HAP-1 (cell line): ENCODE data around the gene NLE1.
"Not testable (repeated sequence)": the region's sequence is repeated elsewhere in the genome, so short reads cannot be mapped to it uniquely, and the experiment has no call there.

ENCODE experiments used
- DNase-seq, 2 experiments: peaks; one replicate each; pipeline ENCODE4 v3.0.0-alpha.2; 2016 to 2020; ENCODE audit warnings: low spot score in 2 of 2
- H3K27me3 ChIP-seq: fragments of 250-450 bp; sonication (Bioruptor Pico); 2 replicates; pipeline ENCODE4 v1.5.1; 2020; ENCODE audit warnings: low read depth, mild to moderate bottlenecking, moderate library complexity
- H3K36me3 ChIP-seq: fragments of 250-450 bp; sonication (Bioruptor Pico); replicated peaks from 2 replicates; pipeline ENCODE4 v1.5.1; 2020; ENCODE audit warnings: mild to moderate bottlenecking
- H3K4me1 ChIP-seq: fragments of 250-450 bp; sonication (Bioruptor Pico); 2 replicates; pipeline ENCODE4 v1.5.1; 2020; ENCODE audit warnings: mild to moderate bottlenecking
- H3K4me3 ChIP-seq: fragments of 250-450 bp; sonication (Bioruptor Pico); 2 replicates; pipeline ENCODE4 v1.5.1; 2020; ENCODE audit warnings: mild to moderate bottlenecking, moderate library complexity
- H3K9me3 ChIP-seq: fragments of 250-450 bp; sonication (Bioruptor Pico); 2 replicates; pipeline ENCODE4 v1.5.1; 2020; ENCODE audit warnings: mild to moderate bottlenecking, moderate library complexity
- in situ Hi-C: fragments of 300-500 bp; cut with MboI; formaldehyde crosslinking; loops from 3 replicates; pipeline ENCODE4 v1.14.3; 2020; ENCODE audit warnings: low sequenced_read_pairs, inconsistent platforms, mixed read lengths

Gene NLE1

GRCh38 chr17:35141681-35142466 is at the start of gene NLE1:
Gene NLE1 (minus strand): TSS chr17:35142303. CDS start chr17:35142275, 28 bp downstream.
- Histone ChIP-seq H3K9me3 (no peaks in the 10 kb centered on the region), H3K4me1 (no peaks in the 10 kb centered on the region), H3K36me3 (peaks cover 40% of the 10 kb centered on the region), H3K27me3 (no peaks in the 10 kb centered on the region), H3K4me3 (peak within 1 kb of the TSS; percentile 96)
- in situ Hi-C loops, result loop anchor here (5.0 kb wide), 1 partner anchor 100 kb away; the partner anchor contains the start of gene SLFN5
- DNase-seq, result peak; percentile 61 to 90

DNA sequence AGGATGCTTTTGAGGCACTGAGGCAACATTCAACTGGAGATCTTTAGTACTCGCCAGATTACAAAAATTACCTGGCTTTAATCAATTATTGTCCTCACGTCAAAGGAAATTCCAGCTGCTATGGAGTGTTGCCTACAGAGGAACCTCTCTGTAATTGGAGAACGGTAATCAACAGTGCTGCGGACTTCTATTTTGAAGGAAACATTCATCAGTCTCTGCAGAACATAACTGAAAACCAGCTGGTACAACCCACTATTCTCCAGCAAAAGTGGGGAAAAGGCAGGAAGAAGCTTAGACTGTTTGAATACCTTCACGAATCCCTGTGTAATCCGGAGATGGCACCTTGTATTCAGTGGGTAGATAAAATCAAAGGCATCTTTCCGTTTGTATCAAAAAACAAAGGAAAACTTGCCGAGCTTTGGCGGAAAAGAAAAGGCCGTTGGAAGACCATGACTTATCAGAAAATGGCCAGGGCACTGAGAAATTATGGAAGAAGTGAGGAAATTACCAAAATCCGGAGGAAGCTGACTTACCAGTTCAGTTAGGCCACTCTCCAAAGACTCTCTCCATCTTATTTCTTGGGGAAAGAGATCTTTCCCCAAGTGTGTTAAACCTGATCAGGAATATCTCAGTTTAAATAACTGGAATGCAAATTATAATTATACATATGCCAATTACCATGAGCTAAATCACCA is 49.0 kb upstream of the NLE1 start:
- no peak for DNase-seq
- Histone ChIP-seq H3K4me3 (no peak overlapping the region), H3K27me3 (no peaks in the 10 kb centered on the region), H3K4me1 (no peaks in the 10 kb centered on the region), H3K9me3 (no peaks in the 10 kb centered on the region), H3K36me3 (no peaks in the 10 kb centered on the region)
- in situ Hi-C loops, result no loop called here

DNA sequence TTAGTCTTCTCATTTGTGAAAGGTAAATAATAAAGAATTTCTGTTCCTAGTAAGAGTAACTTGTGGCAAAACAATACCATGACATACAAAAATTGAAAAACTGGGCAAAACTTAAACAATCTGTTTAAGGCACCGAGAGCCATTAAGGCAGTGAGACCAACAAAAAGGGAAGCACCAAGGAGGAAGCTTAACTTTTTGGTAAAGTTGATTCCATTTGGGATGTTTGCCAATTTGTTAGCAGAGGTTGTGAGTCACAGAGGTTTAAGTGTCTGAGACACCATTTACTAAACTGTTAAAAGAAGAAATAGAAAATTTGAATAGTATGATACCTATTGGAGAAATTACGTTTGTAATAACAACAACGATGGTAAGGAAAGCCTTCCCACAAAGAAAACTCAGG is 47.2 kb upstream of the NLE1 start:
- H3K4me3 ChIP-seq, result no peak overlapping the region
- H3K36me3 ChIP-seq, result no peaks in the 10 kb centered on the region
- in situ Hi-C loops, result no loop called here
- H3K4me1 ChIP-seq, result no peaks in the 10 kb centered on the region
- no peak for DNase-seq
- H3K9me3 ChIP-seq, result no peaks in the 10 kb centered on the region
- H3K27me3 ChIP-seq, result no peaks in the 10 kb centered on the region

GRCh38 chr17:35188111-35188510 is 46.0 kb upstream of the NLE1 start:
- Histone ChIP-seq H3K27me3 (no peaks in the 10 kb centered on the region), H3K4me1 (no peaks in the 10 kb centered on the region), H3K36me3 (no peaks in the 10 kb centered on the region), H3K4me3 (no peak overlapping the region), H3K9me3 (no peaks in the 10 kb centered on the region)
- DNase-seq, result no peak
- in situ Hi-C loops, result no loop called here

DNA sequence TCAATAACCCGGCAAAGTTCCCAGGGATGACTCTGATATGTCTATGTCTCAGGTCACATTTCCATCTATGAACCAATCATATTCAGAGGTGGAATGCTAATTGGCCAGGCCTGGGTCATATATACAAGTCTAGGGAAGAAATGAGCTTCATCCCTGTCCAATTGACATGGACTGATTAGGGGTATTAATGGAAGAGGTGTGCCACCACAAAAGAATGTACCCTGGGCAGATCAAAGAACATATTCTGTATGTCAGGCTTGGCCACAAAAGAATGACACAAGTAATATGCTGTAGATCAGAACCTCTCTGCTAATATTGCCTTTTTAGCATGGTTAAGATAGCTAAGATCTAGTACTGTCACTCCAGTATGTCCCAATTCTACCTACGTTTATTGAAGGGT is 45.4 kb upstream of the NLE1 start:
- Histone ChIP-seq H3K36me3 (no peaks in the 10 kb centered on the region), H3K27me3 (no peaks in the 10 kb centered on the region), H3K9me3 (no peaks in the 10 kb centered on the region), H3K4me3 (no peak overlapping the region), H3K4me1 (no peaks in the 10 kb centered on the region)
- DNase-seq, result no peak
- in situ Hi-C loops, result no loop called here

DNA sequence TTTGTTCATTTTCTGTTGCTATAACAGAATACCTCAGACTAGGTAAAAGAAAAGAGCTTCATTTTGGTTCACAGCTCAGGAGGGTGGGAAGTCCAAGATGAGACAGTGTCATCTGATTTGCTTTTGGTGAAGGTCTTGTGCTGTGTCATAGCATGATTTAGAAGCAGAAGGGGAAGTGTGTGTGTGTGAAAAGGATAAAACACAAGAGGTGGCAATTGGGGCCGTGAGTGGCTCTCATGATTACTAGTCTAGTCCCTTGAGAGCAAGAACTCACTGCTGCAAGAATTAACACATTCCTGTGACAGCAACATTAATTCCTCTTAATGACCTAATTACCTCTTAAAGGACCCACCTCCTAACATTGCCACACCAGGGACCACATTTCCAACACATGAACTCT is 43.7 kb upstream of the NLE1 start:
- H3K36me3 ChIP-seq, result no peaks in the 10 kb centered on the region
- H3K27me3 ChIP-seq, result no peaks in the 10 kb centered on the region
- no peak overlapping the region for H3K4me3 ChIP-seq
- no peaks in the 10 kb centered on the region for H3K4me1 ChIP-seq
- no peak for DNase-seq
- in situ Hi-C loops, result no loop called here
- H3K9me3 ChIP-seq, result no peaks in the 10 kb centered on the region

DNA sequence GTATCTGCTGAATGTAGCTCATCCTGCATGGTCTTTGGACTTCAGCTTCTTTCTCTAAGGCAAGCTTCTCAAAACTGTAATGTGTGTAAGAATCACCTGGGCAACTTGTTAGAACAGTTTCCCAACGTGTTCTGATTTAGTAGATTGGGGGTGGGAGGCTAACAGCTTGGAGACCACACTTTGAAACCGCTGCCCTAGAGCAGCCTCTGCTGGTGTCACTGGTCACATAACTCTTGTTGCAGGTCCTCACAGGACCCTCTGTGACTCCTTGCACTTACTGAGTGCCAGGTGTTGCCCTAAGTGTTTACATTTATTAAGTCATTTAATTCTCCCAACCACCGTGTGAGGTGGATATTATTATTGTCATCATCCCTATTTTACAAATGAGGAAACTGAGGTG is 42.2 kb upstream of the NLE1 start:
- no peaks in the 10 kb centered on the region for H3K27me3 ChIP-seq
- in situ Hi-C loops, result no loop called here
- H3K4me3 ChIP-seq, result no peak overlapping the region
- no peak for DNase-seq
- H3K36me3 ChIP-seq, result no peaks in the 10 kb centered on the region
- H3K9me3 ChIP-seq, result no peaks in the 10 kb centered on the region
- H3K4me1 ChIP-seq, result no peaks in the 10 kb centered on the region

- H3K27me3 ChIP-seq, result no peaks in the 10 kb centered on the region
- in situ Hi-C loops, result no loop called here
These were observed 41.2 kb upstream of the NLE1 start for GRCh38 chr17:35183332-35183731.

DNA sequence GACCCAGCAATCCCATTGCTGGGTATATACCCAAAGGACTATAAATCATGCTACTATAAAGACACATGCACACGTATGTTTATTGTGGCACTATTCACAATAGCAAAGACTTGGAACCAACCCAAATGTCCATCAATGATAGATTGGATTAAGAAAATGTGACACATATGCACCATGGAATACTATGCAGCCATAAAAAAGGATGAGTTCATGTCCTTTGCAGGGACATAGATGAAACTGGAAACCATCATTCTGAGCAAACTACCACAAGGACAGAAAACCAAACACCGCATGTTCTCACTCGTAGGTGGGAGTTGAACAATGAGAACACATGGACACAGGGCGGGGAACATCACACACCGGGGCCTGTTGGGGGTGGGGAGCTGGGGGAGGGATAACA is 37.3 kb upstream of the NLE1 start:
- H3K9me3 ChIP-seq, H3K36me3 ChIP-seq, H3K4me1 ChIP-seq, H3K4me3 ChIP-seq, H3K27me3 ChIP-seq, DNase-seq, in situ Hi-C loops: not testable (repeated sequence)

More at GRCh38 chr17:35183332-35183731, 41.2 kb upstream of the NLE1 start:
- Histone ChIP-seq H3K36me3 (no peaks in the 10 kb centered on the region), H3K4me1 (no peaks in the 10 kb centered on the region), H3K9me3 (no peaks in the 10 kb centered on the region), H3K4me3 (no peak overlapping the region)
- DNase-seq, result no peak

DNA sequence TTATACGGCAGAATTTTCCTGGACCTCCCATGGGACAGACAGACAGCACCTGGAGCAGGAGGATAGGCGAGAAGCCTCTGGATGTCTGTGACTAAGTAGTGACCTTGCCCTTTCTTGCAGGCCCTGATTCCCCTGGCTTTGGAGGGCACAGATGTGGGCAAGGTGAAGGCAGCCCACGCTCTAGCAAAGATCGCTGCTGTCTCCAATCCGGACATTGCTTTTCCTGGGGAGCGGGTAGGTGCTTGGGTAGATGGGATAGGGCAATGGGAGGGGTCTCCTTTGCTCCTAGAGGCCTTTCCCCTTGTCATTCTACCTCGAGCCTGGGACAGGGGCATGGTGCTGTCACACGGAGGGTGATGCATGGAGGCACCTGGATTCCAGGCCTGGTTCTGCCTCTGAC is 34.8 kb upstream of the NLE1 start:
- Histone ChIP-seq H3K36me3 (no peaks in the 10 kb centered on the region), H3K4me3 (no peak overlapping the region), H3K27me3 (no peaks in the 10 kb centered on the region), H3K9me3 (no peaks in the 10 kb centered on the region), H3K4me1 (no peaks in the 10 kb centered on the region)
- DNase-seq, result no peak
- in situ Hi-C loops, result no loop called here

- Histone ChIP-seq H3K4me1 (no peaks in the 10 kb centered on the region), H3K36me3 (no peaks in the 10 kb centered on the region), H3K4me3 (no peak overlapping the region), H3K27me3 (no peaks in the 10 kb centered on the region), H3K9me3 (no peaks in the 10 kb centered on the region)
- DNase-seq, result no peak
- in situ Hi-C loops, result no loop called here
These were observed 33.7 kb upstream of the NLE1 start for GRCh38 chr17:35175638-35176415.

- no peaks in the 10 kb centered on the region for H3K9me3 ChIP-seq
- no peaks in the 10 kb centered on the region for H3K27me3 ChIP-seq
- no peak overlapping the region for H3K4me3 ChIP-seq
- no peak for DNase-seq
- in situ Hi-C loops, result loop anchor here (25.0 kb wide), 1 partner anchor 362 kb away; the partner anchor contains the start of gene SLFN12L
- H3K36me3 ChIP-seq, result no peaks in the 10 kb centered on the region
- H3K4me1 ChIP-seq, result no peaks in the 10 kb centered on the region
These were observed 32.8 kb upstream of the NLE1 start for GRCh38 chr17:35174835-35175334.

- H3K27me3 ChIP-seq, H3K36me3 ChIP-seq, H3K4me3 ChIP-seq, DNase-seq, H3K4me1 ChIP-seq, H3K9me3 ChIP-seq: not testable (repeated sequence)
- in situ Hi-C loops, result loop anchor here (25.0 kb wide), 1 partner anchor 365 kb away; the partner anchor contains the start of gene SLFN12L
These were observed 30.2 kb upstream of the NLE1 start for GRCh38 chr17:35172321-35172720.
